Stimulated activated CD4-positive, alpha-beta T cell treated with anti-CD3 and anti-CD28 coated beads, Interleukin-2, amount 100 ng/mL, for 48 hours (primary cell): ENCODE data around the gene ZDHHC24.
"Not testable (repeated sequence)": the region's sequence is repeated elsewhere in the genome, so short reads cannot be mapped to it uniquely, and the experiment has no call there.

Experiments used
- DNase-seq, 2 donors: peaks; one replicate each; pipeline ENCODE4 v3.0.0-alpha.2; 2020

ZDHHC24 gene

DNA sequence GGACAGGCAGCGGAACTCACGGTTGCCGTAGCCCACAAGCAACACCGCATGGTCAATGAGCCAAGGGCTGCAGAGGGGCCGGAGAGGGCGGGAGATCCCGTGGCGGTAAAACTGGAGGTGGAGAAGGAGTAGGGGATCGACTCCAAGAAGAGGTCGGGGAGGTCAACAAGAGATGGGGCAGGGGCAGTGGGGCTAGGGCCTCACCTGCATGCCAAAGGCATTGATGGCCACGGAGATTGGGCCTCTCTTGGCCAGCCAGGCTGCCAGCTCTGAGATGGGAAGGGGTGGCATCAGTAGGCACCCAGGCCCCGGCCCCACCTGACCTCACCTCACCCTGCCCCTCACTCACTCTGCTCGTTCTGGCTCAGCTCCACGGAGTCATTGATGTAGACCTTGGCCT, 18.7 kb upstream of the ZDHHC24 start:
- no peak for DNase-seq

GRCh38 chr11:66563832-66564231, 18.0 kb upstream of the ZDHHC24 start:
- DNase-seq, result no peak

- no peak for DNase-seq
These were observed 17.2 kb upstream of the ZDHHC24 start for GRCh38 chr11:66562907-66563583.

- no peak for DNase-seq
These were observed 16.4 kb upstream of the ZDHHC24 start for GRCh38 chr11:66562275-66562674.

DNA sequence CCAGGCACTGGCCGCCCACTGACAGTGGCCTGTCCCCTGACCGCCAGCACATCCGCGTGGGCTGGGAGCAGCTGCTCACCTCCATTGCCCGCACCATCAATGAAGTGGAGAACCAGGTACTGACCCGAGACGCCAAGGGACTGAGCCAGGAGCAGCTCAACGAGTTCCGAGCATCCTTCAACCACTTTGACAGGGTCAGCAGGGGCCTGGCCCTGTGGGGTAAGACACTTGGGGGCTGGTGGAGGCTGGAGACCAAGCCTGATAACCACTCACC, 16.1 kb upstream of the ZDHHC24 start:
- DNase-seq, result no peak

GRCh38 chr11:66561178-66561974, 15.5 kb upstream of the ZDHHC24 start:
- DNase-seq, result no peak

DNA sequence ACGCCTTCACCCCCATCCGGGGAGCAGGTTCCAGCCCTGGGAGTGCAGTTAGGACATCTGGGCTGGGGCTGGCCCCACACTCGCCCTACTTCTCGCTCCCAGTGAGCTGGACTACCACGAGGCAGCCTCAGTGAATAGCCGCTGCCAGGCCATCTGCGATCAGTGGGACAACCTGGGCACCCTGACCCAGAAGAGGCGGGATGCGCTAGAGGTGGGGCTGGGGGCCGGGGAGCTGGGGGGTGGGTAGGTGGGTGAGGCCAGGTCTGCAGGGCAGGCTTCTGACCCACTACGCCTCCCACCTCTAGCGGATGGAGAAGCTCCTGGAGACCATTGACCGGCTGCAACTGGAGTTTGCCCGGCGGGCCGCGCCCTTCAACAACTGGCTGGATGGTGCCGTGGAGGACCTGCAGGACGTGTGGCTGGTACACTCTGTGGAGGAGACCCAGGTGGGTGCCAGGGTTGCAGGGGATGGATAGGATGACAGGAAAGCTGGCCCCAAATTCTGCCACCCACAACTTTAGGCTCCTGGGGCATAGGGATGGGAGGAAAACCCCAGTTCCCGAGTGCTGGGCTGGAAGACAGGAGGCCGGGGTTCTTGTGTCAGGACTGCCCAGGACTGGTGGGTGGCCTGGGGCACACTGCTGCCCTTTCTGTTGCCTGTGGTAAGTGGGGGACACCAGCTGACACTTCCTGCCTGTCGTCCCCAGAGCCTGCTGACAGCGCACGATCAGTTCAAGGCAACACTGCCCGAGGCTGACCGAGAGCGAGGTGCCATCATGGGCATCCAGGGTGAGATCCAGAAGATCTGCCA, 14.2 kb upstream of the ZDHHC24 start:
- DNase-seq, result no peak

- DNase-seq, result no peak
These were observed 13.5 kb upstream of the ZDHHC24 start for GRCh38 chr11:66559142-66559865.

DNA sequence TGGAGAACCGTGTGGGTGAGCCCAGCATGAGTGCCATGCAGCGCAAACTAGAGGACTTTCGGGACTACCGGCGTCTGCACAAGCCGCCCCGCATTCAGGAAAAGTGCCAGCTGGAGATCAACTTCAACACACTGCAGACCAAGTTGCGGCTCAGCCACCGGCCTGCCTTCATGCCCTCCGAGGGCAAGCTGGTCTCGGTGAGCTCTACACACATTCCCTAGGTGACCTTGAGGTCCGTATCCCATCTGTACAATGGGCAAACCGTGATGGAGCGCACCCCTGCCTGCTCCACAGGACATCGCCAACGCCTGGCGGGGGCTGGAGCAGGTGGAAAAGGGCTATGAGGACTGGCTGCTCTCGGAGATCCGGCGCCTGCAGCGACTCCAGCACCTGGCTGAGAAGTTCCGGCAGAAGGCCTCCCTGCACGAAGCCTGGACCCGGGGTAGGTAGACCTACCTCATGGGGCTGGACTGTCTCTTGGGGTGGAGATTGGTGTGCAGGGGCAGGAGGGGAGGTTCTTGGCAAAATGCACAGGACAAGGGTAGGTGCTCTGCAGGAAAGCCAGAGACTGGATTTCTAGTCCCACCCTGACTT, 12.0 kb upstream of the ZDHHC24 start:
- no peak for DNase-seq

DNA sequence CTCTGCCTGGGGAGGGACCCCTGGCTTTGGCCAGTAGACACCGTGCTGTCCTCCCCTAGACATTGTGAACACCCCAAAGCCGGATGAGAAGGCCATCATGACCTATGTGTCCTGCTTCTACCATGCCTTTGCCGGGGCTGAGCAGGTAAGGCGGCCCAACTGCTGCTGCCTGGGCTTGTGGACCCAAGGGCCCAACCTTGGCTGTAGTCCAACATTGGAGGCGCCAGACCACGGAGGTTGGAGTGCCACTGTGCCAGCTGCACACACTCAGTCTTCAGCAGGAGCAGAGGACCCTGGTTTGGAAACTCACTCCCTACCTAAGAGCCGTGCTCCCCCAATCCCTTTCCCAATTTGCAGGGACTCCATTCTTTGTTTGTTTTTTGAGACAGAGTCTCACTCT, 10.2 kb upstream of the ZDHHC24 start:
- no peak for DNase-seq

DNA sequence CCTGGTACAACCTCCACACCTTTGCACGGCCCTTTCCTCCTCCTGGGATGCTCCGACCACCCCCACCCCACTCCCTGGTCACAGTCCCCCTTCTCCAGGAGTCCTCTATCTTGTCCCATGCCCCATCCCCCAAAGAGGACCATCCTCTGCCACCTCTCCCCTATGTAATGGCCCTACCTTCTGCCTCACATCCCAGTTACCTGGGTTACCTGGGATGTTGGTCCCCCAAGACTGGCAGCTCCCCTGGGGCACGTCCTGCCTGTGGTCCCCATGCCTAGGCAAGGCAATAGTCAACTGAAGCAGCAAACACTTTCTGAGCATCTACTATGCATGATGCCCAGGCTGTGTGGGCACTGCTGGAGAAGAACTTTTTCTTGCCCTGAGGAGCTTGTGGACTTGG, 9.6 kb upstream of the ZDHHC24 start:
- DNase-seq, result no peak

GRCh38 chr11:66554602-66555001, 8.8 kb upstream of the ZDHHC24 start:
- no peak for DNase-seq

- DNase-seq, result no peak
These were observed 5.0 kb upstream of the ZDHHC24 start for GRCh38 chr11:66550887-66551286.

DNA sequence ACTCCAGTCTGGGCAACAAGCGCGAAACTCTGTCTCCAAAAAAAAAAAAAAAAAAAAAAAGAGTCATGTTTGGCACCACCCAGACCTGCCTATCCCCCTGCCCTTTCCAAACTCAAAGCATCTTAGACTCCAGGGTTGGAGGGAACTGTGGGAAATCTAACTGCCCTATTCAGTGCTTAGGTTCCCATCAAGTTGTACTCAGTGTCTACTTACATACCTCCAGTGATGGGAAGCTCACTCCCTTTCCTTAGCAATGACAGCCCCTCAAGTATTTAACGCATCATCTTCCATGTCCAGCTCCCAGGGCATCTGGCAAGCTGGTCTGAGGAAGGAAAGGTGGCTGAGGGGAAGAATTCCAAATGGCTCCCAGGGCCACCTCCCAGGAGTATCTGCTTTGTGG, 3.8 kb upstream of the ZDHHC24 start:
- no peak for DNase-seq

DNA sequence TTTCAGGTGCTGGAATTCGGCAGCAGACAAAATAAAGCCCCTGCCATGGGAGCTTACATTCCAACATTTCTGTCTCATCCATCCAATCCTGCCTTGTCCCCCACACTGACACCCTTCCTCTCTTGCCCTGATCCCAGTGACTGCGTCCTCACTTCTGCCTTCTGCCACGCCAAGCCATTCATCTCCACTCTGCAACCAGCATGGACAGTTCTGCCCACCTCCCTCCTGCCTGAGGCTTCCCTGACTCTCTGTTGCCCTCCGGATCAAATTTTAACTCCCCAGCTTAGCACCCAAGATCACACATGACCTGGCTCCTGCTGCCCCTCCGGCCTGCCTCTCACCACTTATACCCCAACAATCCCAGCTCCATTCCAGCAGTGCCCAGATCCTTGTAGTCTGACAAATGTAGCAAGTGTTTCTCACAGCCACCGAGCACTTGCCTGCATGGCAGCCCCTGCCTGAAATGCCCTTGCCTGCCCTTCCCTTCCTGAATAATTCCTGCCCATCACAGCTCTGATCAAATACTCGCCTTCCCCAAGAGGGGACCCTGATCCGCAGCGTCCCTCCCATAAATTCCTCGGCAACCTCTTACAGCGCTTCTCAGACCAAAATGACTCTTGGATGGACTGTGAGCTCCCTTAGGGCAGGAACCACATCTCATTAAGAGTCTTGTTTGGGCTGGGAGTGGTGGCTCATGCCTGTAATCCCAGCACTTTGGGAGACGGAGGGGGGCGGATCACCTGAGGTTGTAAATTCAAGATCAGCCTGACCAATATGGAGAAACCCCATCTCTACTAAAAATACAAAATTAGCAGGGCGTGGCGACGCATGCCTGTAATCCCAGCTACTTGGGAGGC, 3.2 kb upstream of the ZDHHC24 start:
- DNase-seq, result no peak

GRCh38 chr11:66548041-66548440, 2.2 kb upstream of the ZDHHC24 start:
- DNase-seq, result no peak

GRCh38 chr11:66547662-66548009, 1.8 kb upstream of the ZDHHC24 start:
- no peak for DNase-seq

- DNase-seq, result no peak
These were observed 1.3 kb upstream of the ZDHHC24 start for GRCh38 chr11:66546966-66547661.

DNA sequence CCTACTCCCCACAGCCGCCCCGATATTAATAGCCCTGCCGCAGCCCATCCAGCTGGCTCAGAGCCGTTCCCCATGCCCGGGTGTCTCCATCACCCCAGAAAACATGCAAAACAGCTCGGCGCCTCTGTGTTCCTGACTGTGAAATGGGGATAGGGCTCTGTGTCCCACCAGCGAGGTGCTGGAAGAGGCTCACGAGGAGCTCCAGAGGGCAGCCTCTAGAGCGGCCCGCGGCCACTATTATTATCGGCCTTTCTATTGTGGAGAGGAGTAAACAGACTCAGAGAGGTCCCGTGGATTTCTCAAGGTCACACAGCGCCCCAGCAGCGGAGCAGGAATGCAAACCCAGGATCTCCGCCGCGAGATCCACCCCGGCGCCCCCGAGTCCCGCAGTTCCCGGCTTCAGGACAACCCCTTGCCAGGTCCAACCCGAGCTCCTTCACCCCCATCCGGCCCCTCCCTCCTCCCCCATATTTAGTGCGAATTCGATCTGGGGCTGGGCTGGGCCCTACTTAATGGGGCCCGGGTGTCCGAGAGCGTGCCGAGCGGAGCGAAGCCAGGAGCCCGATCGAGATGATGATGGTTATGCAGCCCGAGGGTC, 619 bp upstream of the ZDHHC24 start, which contains the start of gene ACTN3:
TSS of gene ACTN3 (plus strand) at position 536 of the 598 bp plus-strand sequence. CDS start at position 571, 35 bp downstream.
- no peak for DNase-seq

DNA sequence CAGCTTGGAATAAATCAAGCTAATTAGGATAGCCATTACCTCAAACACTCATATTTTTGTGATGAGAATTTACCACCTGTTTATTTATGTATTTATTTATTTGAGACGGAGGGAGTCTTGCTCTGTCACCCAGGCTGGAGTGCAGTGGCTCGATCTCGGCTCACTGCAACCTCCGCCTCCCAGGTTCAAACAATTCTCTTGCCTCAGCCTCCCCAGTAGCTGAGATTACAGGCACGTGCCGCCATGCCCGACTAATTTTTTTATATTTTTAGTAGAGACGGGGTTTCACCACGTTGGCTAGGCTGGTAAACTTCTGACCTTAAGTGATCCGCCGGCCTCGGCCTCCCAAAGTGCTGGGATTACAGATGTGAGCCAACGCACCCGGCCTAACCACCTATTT, 896 bp downstream of the ZDHHC24 start:
- not testable (repeated sequence) for DNase-seq
